GM10266 (cell line): Measurements from ENCODE around the gene HAUS5.
"Not testable (repeated sequence)": the region's sequence is repeated elsewhere in the genome, so short reads cannot be mapped to it uniquely, and the experiment has no call there.

Experiments used
- DNase-seq: peaks from one replicate; pipeline ENCODE4 v3.0.0; 2012; ENCODE audit errors: extremely low spot score
- CTCF ChIP-seq: IDR thresholded peaks from 2 replicates; pipeline ENCODE4 v1.5.1; 2012; ENCODE audit warnings: mild to moderate bottlenecking, low read depth; ENCODE audit not compliant: control insufficient read depth, insufficient read depth; ENCODE audit errors: missing control alignments

The HAUS5 gene

GRCh38 chr19:35592226-35592625 lies 20.3 kb upstream of the HAUS5 start:
- TF ChIP-seq CTCF = peak; percentile 53
- DNase-seq = peak; percentile 61

GRCh38 chr19:35595026-35595425 lies 17.5 kb upstream of the HAUS5 start:
- DNase-seq = not testable (repeated sequence)

GRCh38 chr19:35595928-35596327 lies 16.6 kb upstream of the HAUS5 start:
- no peak for DNase-seq
- no peak for TF ChIP-seq CTCF

DNA sequence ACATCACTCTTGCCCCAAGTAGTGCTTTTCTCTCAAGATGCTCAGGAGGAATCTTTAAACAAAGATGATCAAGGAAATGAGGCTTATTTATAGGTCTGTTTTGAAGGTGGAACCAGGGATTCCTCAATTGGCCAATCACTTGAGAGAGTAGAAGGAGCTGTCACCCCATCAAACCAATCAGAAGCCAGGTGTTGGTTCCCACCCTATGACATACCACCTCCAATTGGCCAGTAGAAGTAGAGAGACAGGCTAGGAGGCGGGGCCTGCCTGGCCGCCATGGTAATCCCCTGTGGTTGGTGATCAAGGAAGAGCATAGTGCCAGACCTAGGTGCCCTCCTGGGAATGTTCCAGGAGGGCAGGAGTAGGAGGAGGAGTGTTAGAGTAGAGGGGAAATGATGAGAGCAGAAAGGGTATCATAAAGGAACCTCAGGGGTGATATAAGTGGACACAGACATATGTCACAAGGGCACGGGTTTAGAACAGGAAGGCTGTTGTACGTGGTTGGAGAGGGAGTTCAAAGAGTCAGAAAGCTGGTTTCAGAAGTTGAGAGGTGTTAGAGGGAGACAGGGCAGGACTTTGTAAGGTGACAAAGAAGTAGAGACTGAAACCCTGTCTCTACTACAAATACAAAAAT lies 16.1 kb upstream of the HAUS5 start:
- DNase-seq = peak; percentile 83
- no peak for TF ChIP-seq CTCF

GRCh38 chr19:35601971-35602370 lies 10.6 kb upstream of the HAUS5 start:
- TF ChIP-seq CTCF = no peak
- DNase-seq = no peak

- not testable (repeated sequence) for DNase-seq
These were observed 8.1 kb upstream of the HAUS5 start for GRCh38 chr19:35604436-35604835.

DNA sequence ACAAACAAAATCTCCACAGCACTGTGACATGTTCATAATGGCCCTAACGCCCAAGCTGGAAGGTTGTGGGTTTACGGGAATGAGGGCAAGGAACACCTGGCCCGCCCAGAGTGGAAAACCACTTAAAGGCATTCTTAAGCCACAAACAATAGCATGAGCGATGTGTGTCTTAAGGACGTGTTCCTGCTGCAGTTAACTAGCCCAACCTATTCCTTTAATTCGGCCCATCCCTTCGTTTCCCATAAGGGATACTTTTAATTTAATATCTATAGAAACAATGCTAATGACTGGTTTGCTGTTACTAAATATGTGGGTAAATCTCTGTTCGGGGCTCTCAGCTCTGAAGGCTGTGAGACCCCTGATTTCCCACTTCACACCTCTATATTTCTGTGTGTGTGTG lies 5.4 kb upstream of the HAUS5 start:
- DNase-seq = not testable (repeated sequence)

- TF ChIP-seq CTCF = no peak
- no peak for DNase-seq
These were observed 4.9 kb upstream of the HAUS5 start for GRCh38 chr19:35607661-35608060.

DNA sequence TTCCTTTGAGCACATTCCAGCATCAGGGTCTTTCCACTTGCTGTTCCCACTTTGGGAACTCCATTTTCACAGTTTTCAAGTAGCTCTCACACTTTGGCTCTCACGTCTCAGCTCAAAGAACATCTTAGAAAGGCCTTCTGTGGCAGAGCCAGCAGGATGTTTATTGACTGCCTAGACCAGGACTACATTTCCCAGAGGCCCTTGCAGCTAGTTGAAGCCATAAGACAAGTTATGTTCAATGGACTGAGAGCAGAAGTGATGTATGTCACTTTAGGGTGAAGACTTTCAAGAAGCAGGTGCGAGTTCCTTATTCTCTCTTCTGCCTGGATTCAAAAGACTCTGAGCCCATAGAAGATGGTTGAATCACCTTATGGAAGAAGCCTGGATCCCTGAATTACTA lies 4.3 kb upstream of the HAUS5 start:
- TF ChIP-seq CTCF = no peak
- no peak for DNase-seq
